HL-60 (cell line): ENCODE measurements around the gene FASN.

Experiments
- DNase-seq, 2 experiments: peaks; one replicate each; pipeline ENCODE4 v3.0.0-alpha.2; 2010 to 2020; ENCODE audit warnings: low read depth in 1 of 2, low spot score in 1 of 2
- H3K27ac ChIP-seq: fragments of 250-450 bp; sonication (Bioruptor Pico); replicated peaks from 2 replicates; pipeline ENCODE4 v1.5.1; 2020; ENCODE audit warnings: mild to moderate bottlenecking, moderate library complexity
- H3K27me3 ChIP-seq: fragments of 250-450 bp; sonication (Bioruptor Pico); 2 replicates; pipeline ENCODE4 v1.5.1; 2021; ENCODE audit warnings: mild to moderate bottlenecking, moderate library complexity; ENCODE audit not compliant: insufficient read depth, poor library complexity, severe bottlenecking
- H3K4me3 ChIP-seq: replicated peaks from 2 replicates; pipeline ENCODE4 v1.5.1; 2011; ENCODE audit warnings: mild to moderate bottlenecking, control low read depth, low read length; ENCODE audit not compliant: insufficient read depth
- CTCF ChIP-seq: IDR thresholded peaks from one replicate; pipeline ENCODE4 v1.5.1; 2011; ENCODE audit warnings: low read length, control low read depth, inconsistent platforms; ENCODE audit not compliant: insufficient read depth
- GABPA ChIP-seq: IDR thresholded peaks from 2 replicates; pipeline ENCODE4 v1.6.1; 2012; ENCODE audit warnings: low read depth
- POLR2AphosphoS5 ChIP-seq: IDR thresholded peaks from 2 replicates; pipeline ENCODE4 v1.6.1; 2012; ENCODE audit warnings: low read depth
- REST ChIP-seq: IDR thresholded peaks from 2 replicates; pipeline ENCODE4 v1.6.1; 2012; ENCODE audit warnings: low read depth; ENCODE audit not compliant: insufficient replicate concordance
- SPI1 ChIP-seq: IDR thresholded peaks from 2 replicates; pipeline ENCODE4 v1.6.1; 2012; ENCODE audit warnings: low read depth, mild to moderate bottlenecking, borderline replicate concordance

Gene FASN

GRCh38 chr17:82108038-82108437 lies 10.0 kb upstream of the FASN start:
- Histone ChIP-seq H3K27ac (no peak overlapping the region), H3K27me3 (no peaks in the 10 kb centered on the region), H3K4me3 (no peak overlapping the region)
- TF ChIP-seq REST = no peak
- no peak for TF ChIP-seq CTCF
- TF ChIP-seq GABPA = no peak
- no peak for TF ChIP-seq SPI1
- TF ChIP-seq POLR2AphosphoS5 = no peak
- DNase-seq = no peak

- H3K27ac ChIP-seq = peak overlapping the region; percentile 88
- no peak overlapping the region for H3K4me3 ChIP-seq
- no peaks in the 10 kb centered on the region for H3K27me3 ChIP-seq
- no peak for DNase-seq
- no peak for TF ChIP-seq POLR2AphosphoS5
- no peak for TF ChIP-seq REST
- TF ChIP-seq CTCF = peak; percentile 1
Observed at GRCh38 chr17:82107341-82107860, 9.4 kb upstream of the FASN start.

- peak overlapping the region; percentile 27 for H3K4me3 ChIP-seq
- peak overlapping the region; percentile 88 for H3K27ac ChIP-seq
- TF ChIP-seq POLR2AphosphoS5 (no peak), REST (no peak), GABPA (no peak), CTCF (no peak), SPI1 (no peak)
- no peaks in the 10 kb centered on the region for H3K27me3 ChIP-seq
- no peak for DNase-seq
Observed at GRCh38 chr17:82106688-82107305, 8.8 kb upstream of the FASN start.
